GM18861 (cell line): ENCODE data around the gene SF3B2.
"Not testable (repeated sequence)": the region's sequence is repeated elsewhere in the genome, so short reads cannot be mapped to it uniquely, and the experiment has no call there.

Experiments used
- ATAC-seq: cut with Tn5 transposase; IDR thresholded peaks from one replicate; pipeline ENCODE4 v1.9.1; 2021; ENCODE audit not compliant: unreplicated experiment

Gene SF3B2

GRCh38 chr11:66016793-66017177, 35.4 kb upstream of the SF3B2 start:
- no peak for ATAC-seq

- ATAC-seq: no peak
These were observed 34.8 kb upstream of the SF3B2 start for GRCh38 chr11:66017321-66017720.

GRCh38 chr11:66020212-66020611, 32.0 kb upstream of the SF3B2 start:
- ATAC-seq: no peak

- no peak for ATAC-seq
These were observed 31.4 kb upstream of the SF3B2 start for GRCh38 chr11:66020618-66021357.

- ATAC-seq: no peak
These were observed 29.6 kb upstream of the SF3B2 start for GRCh38 chr11:66022401-66023185.

- ATAC-seq: not testable (repeated sequence)
These were observed 29.1 kb upstream of the SF3B2 start for GRCh38 chr11:66023186-66023440.

GRCh38 chr11:66026017-66026529, 26.1 kb upstream of the SF3B2 start, which contains the start of gene CATSPER1:
TSS of gene CATSPER1 (minus strand) at chr11:66026479. CDS start at chr11:66026379, 100 bp downstream.
- ATAC-seq: no peak

GRCh38 chr11:66032957-66033735, 19.0 kb upstream of the SF3B2 start:
- ATAC-seq: no peak

GRCh38 chr11:66035653-66036333, 16.4 kb upstream of the SF3B2 start:
- ATAC-seq: no peak

- ATAC-seq: no peak
These were observed 15.8 kb upstream of the SF3B2 start for GRCh38 chr11:66036334-66036710.

- no peak for ATAC-seq
These were observed 14.8 kb upstream of the SF3B2 start for GRCh38 chr11:66037327-66037726.

GRCh38 chr11:66039765-66040164, 12.4 kb upstream of the SF3B2 start:
- no peak for ATAC-seq

- ATAC-seq: no peak
These were observed 9.8 kb upstream of the SF3B2 start for GRCh38 chr11:66042227-66042995.

GRCh38 chr11:66042996-66043906, 8.9 kb upstream of the SF3B2 start:
- no peak for ATAC-seq

- no peak for ATAC-seq
These were observed 7.4 kb upstream of the SF3B2 start for GRCh38 chr11:66044757-66045156.

- peak; percentile 45 for ATAC-seq
These were observed 7.0 kb upstream of the SF3B2 start for GRCh38 chr11:66045177-66045639.

GRCh38 chr11:66046901-66047300, 5.3 kb upstream of the SF3B2 start:
- ATAC-seq: no peak

GRCh38 chr11:66047541-66048365, 4.4 kb upstream of the SF3B2 start:
- no peak for ATAC-seq
